ENCODE data around the gene ZNF587B. TPM values are rescaled to one million over a fixed set of nuclear protein-coding genes. Genes with fewer than 3 reads are reported as not detected.
"Not testable (repeated sequence)": the region's sequence is repeated elsewhere in the genome, so short reads cannot be mapped to it uniquely, and the experiment has no call there.

Gene ZNF587B
- total RNA-seq, 2 donors from 2014 or later, result 16.8 to 20.6 TPM

DNA sequence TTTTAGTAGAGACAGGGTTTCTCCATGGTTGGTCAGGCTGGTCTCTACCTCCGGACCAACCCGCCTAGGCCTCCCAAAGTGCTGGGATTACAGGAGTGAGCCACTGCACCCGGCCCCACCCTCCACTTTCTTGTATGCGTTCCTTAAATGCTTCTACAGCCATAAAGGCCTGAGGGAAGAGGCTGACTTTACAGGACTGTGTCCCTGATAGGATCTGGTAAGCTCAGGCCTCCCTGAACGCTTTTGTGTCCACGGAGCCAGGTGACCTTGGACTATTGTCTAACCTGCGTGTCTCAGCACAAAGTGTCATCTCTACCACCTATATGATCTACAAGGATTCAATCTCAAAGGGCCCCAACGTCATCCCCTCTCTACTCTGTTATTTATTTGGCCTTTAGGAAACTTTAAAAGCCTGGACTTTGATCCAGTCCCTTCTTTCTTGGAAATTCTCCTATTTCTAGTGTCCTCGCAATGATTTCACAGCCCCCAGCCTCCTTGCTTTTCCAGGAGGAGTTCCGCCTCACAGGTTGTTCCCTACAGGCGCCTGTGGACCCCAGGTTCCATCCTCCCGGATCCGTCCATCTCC, 16.1 kb upstream of the ZNF587B start:
- ATAC-seq (replicated peaks), result no peak
- peaks cover 25% of the 10 kb centered on the region for H3K4me1 Mint-ChIP-seq
- no peaks in the 10 kb centered on the region for H3K27me3 Mint-ChIP-seq
- peak overlapping the region; percentile 96 for H3K4me3 Mint-ChIP-seq
- peak overlapping the region; percentile 93 for H3K27ac Mint-ChIP-seq
- peaks cover 33% of the 10 kb centered on the region for H3K36me3 Mint-ChIP-seq (ENCODE audit: low read depth)
- H3K9me3 Mint-ChIP-seq, result no peaks in the 10 kb centered on the region

DNA sequence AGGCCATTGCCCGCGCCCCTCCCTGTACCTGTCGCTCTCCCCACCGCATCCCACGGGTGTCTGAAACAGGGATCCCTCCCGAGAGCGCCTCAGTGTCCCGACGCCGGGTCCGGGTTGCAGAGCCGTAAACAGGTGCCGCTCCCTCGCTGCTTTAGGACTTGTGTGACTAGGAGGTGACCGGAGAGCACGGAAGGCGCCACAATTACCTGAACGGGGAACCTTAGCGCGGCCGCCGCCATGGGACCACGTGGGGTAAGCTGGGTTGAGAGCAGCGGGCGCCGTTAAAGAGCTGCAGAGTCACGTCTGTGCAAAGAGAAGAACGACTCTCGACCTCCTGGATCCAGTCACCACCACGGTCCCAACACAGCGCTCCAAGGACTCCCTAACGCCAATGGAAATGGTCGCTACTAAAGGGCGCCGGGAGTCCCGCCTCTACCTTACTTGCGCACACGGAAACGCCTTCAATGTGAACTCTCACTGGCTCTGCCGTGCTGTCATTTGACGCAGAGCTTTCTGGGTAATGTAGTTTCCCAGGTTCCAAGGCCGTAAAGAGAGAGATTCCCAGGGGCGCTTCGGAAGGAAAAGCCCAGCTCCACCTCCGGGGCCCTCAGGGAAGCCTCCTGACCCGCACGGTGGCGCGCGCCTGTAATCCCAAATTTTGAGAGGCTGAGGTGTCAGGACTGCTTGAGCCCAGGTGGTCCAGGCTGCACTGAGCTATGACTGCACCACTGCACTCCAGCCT, 15.4 kb upstream of the ZNF587B start, which contains the start of gene ZNF552:
Gene ZNF552 (minus strand): TSS at position 409 of the 742 bp plus-strand sequence. CDS start 170 bp downstream, at position 239.
- H3K36me3 Mint-ChIP-seq (ENCODE audit: low read depth), result peaks cover 31% of the 10 kb centered on the region
- H3K4me3 Mint-ChIP-seq, result peak within 1 kb of the TSS; percentile 96
- peak; percentile 80 for ATAC-seq (replicated peaks)
- no peaks in the 10 kb centered on the region for H3K27me3 Mint-ChIP-seq
- peak within 1 kb of the TSS; percentile 93 for H3K27ac Mint-ChIP-seq
- H3K9me3 Mint-ChIP-seq, result no peaks in the 10 kb centered on the region
- H3K4me1 Mint-ChIP-seq, result peaks cover 25% of the 10 kb centered on the region

DNA sequence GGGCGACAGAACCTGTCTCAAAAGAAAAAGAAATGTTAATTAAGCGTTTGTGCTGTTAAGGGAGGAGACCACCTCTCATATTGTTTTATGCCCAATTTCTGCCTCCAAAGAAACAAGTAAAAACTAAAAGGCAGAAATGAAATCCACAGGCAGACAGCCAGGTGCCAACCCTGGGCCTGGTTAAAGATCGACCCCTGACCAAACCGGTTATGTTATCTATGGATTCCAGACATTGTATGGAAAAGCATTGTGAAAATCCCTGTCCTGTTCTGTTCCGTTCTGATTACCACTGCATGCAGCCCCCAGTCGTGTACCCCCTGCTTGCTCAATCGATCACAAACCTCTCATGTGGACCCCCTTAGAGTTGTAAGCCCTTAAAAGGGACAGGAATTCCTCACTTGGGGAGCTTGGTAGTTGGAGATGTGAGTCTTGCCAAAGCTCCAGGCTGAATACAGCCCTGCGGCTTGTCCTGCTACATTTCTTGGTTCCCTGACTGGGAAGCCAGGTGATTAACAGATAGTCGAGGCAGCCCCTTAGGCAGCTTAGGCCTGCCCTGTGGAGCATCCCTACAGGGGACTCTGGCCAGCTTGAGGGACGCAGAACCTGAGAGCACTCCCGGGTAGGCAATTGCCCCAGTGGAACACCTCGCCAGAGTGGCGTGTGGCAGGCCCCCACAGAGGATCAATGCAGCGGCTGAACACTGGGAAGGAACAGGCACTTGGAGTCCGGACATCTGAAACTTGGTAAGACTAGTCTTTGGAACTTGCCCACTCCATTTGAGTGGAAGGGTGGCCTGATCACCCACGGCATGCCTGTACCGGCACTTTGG, 14.6 kb upstream of the ZNF587B start:
- Mint-ChIP-seq H3K27me3 (no peaks in the 10 kb centered on the region), H3K4me3 (peak overlapping the region; percentile 96), H3K9me3 (no peaks in the 10 kb centered on the region), H3K36me3 (ENCODE audit: low read depth) (peaks cover 31% of the 10 kb centered on the region), H3K27ac (peak overlapping the region; percentile 93), H3K4me1 (peaks cover 27% of the 10 kb centered on the region)
- ATAC-seq (replicated peaks), result no peak

DNA sequence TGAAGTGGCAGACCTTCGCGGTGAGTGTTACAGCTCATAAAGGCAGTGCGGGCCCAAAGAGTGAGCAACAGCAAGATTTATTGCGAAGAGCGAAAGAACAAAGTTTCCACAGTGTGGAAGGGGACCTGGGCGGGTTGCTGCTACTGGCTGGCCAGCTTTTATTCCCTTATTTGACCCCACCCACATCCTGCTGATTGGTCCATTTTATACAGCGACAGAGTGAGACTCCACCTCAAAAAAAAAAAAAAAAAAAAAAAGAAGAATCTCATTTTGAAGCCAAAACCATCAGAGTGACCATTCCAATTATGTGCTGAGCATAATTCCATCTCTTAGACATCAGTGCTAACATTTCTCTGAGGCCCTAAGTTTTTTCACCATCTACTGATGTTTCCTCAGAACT, 13.4 kb upstream of the ZNF587B start:
- Mint-ChIP-seq H3K4me1 (peaks cover 33% of the 10 kb centered on the region), H3K9me3 (no peaks in the 10 kb centered on the region), H3K27ac (no peak overlapping the region), H3K36me3 (ENCODE audit: low read depth) (peaks cover 37% of the 10 kb centered on the region), H3K4me3 (no peak overlapping the region), H3K27me3 (no peaks in the 10 kb centered on the region)
- no peak for ATAC-seq (replicated peaks)

DNA sequence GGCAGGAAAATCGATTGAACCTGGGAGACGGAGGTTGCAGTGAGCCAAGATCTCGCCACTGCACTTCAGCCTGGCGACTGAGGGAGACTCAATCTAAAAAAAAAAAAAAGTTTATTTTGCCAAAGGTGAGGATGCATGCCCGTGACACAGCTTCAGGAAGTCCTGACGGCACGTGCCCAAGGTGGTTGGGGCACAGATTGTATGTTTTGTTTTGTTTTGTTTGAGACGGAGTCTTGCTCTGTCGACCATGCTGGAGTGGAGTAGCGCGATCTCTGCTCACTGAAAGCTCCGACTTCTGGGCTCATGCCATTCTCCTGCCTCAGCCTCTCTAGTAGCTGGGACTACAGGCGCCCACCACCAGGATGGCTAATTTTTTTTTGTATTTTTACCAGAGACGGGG, 12.1 kb upstream of the ZNF587B start:
- H3K9me3 Mint-ChIP-seq, result no peaks in the 10 kb centered on the region
- ATAC-seq (replicated peaks), result no peak
- H3K27me3 Mint-ChIP-seq, result no peaks in the 10 kb centered on the region
- H3K36me3 Mint-ChIP-seq (ENCODE audit: low read depth), result peaks cover 37% of the 10 kb centered on the region
- H3K4me1 Mint-ChIP-seq, result peaks cover 31% of the 10 kb centered on the region
- H3K27ac Mint-ChIP-seq, result peak overlapping the region; percentile 77
- peak overlapping the region; percentile 99 for H3K4me3 Mint-ChIP-seq

DNA sequence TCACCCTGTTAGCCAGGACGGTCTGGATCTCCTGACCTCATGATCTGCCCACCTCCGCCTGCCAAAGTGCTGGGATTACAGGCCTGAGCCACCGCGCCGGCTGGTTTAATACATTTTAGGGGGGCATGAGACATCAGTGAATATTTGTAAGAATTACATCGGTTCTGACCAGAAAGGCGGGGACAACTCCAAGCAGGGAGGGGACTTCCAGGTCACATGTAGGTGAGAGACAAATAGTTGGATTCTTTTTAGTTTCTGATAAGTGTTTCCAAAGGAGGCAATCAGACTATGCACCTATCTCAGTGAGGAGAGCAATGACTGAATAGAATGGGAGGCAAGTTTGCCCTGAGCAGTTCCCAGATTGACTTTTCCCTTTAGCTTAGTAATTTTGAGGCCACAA, 11.7 kb upstream of the ZNF587B start:
- peak overlapping the region; percentile 77 for H3K27ac Mint-ChIP-seq
- H3K9me3 Mint-ChIP-seq, result no peaks in the 10 kb centered on the region
- H3K36me3 Mint-ChIP-seq (ENCODE audit: low read depth), result peaks cover 39% of the 10 kb centered on the region

DNA sequence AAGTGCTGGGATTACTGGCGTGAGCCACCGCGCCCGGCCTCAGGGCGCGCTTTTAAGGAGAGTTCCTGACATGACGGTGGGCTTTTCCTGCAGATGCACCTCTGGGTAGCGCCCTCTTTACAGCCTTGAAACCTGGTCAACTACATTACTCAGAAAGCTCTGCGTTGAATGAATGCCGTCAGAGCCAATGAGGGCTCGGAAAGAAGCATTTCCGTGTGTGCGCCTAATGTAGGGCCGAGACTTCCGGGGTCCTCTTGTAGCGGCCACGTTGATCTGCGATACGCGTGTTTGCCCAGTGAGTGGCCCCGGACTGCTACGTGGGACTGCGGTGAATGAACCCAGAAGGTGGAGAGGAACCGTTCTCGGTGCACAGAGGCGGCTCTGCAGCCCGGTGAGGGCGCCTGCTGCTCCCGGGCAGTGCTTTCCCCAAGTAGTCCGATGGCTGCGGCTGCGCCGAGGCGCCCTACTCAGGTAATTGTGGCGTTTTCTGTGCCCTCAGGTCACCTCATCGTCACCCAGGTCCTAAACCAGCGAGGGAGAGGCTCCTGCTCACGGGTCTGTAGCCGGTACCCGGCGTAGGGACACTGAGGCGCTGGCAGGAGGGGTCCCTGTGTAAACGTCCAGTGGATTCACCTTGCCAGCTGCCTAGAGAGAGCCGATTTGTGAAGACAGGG, 10.5 kb upstream of the ZNF587B start:
- ATAC-seq (replicated peaks), result peak; percentile 93
- Mint-ChIP-seq H3K27me3 (no peaks in the 10 kb centered on the region), H3K27ac (peak overlapping the region; percentile 98), H3K9me3 (no peaks in the 10 kb centered on the region), H3K4me1 (peaks cover 29% of the 10 kb centered on the region), H3K36me3 (ENCODE audit: low read depth) (peaks cover 51% of the 10 kb centered on the region), H3K4me3 (peak overlapping the region; percentile 99)

More for the DNA sequence above, 11.7 kb upstream of the ZNF587B start:
- no peaks in the 10 kb centered on the region for H3K27me3 Mint-ChIP-seq
- peak overlapping the region; percentile 99 for H3K4me3 Mint-ChIP-seq
- H3K4me1 Mint-ChIP-seq, result peaks cover 28% of the 10 kb centered on the region
- ATAC-seq (replicated peaks), result no peak

DNA sequence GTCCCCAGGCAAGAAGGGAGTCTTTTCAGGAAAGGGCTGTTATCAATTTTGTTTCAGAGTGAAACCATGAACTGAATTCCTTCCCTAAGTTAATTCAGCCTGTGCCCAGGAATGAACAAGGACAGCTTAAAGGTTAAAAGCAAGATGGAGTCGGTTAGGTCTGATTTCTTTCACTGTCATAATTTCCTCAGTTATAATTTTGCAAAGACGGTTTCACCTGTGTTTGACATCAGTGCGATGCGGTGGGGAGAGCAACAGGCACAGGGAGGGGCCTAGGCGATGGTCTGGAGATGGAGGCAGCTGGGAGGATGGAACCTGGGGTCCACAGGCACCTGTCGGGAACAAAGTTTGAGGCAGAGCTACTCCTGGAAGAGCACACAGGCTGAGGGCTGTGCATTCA, 9.5 kb upstream of the ZNF587B start:
- peaks cover 25% of the 10 kb centered on the region for H3K4me1 Mint-ChIP-seq
- H3K36me3 Mint-ChIP-seq (ENCODE audit: low read depth), result peaks cover 54% of the 10 kb centered on the region

DNA sequence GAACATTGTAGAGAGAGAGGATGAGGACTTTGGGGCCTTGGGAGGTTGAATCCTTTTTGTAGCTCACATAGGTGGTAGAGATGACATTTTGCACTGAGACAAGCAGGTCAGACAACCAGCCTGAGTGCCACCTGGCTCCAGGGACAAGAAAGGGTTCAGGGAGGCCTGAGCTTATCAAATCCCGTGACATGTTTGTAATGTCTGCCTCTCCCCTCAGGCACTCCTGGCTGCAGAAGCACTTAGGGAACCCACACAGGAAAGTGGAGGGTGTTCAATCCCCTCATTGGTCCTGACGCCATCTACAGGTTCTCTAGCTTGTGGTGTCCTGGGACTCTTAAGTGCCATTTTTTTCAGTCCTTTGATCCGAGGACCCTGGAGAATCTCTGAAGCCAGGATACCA, 9.0 kb upstream of the ZNF587B start:
- H3K36me3 Mint-ChIP-seq (ENCODE audit: low read depth), result peaks cover 58% of the 10 kb centered on the region
- H3K27ac Mint-ChIP-seq, result peak overlapping the region; percentile 98
- peak overlapping the region; percentile 99 for H3K4me3 Mint-ChIP-seq
- H3K9me3 Mint-ChIP-seq; H3K27me3 Mint-ChIP-seq; ATAC-seq (replicated peaks): not testable (repeated sequence)
- H3K4me1 Mint-ChIP-seq, result peaks cover 25% of the 10 kb centered on the region

More for the DNA sequence above, 9.5 kb upstream of the ZNF587B start:
- no peak for ATAC-seq (replicated peaks)
- peak overlapping the region; percentile 98 for H3K27ac Mint-ChIP-seq
- H3K4me3 Mint-ChIP-seq, result peak overlapping the region; percentile 99
- no peaks in the 10 kb centered on the region for H3K27me3 Mint-ChIP-seq
- no peaks in the 10 kb centered on the region for H3K9me3 Mint-ChIP-seq

DNA sequence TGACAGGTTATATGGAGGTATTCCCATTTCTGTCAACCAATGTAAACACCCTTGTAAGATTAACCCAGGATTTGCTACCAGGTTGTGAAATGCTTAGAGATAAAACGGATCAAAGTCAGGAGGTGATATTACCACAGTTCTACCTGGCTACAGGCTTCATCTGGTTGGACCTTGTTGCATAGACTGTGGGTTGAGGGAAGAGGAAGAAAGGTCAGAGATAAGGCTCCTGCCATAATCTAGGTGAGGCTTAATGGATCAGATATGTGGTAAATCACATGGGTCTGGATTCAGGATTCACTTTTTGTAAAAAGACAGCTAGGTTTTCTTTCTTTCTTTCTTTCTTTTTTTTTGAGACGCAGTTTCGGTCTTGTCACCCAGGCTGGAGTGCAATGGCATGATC, 8.6 kb upstream of the ZNF587B start:
- Mint-ChIP-seq H3K4me1 (peaks cover 25% of the 10 kb centered on the region), H3K36me3 (ENCODE audit: low read depth) (peaks cover 62% of the 10 kb centered on the region), H3K4me3 (peak overlapping the region; percentile 99)
- H3K27ac Mint-ChIP-seq; H3K9me3 Mint-ChIP-seq; ATAC-seq (replicated peaks); H3K27me3 Mint-ChIP-seq: not testable (repeated sequence)

DNA sequence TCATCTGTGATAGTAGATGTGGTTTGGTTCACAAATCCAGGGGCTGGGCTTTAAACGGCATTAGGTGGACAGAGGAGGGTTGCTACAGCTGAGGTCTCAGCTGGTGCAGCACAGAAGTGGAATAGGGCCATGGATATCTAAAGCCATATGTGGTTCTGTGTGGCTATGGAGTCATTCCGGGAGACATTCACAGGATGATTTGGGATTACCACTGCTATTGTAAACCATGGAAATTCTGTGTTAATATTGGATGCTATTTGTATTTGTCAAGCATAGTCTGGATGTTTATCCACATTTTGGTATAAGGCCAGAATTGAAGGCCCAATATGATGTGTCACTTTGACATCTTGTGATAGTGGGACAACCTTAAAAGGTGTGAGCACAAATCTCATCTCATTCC, 6.9 kb upstream of the ZNF587B start:
- Mint-ChIP-seq H3K36me3 (ENCODE audit: low read depth) (peaks cover 72% of the 10 kb centered on the region), H3K4me3 (peak overlapping the region; percentile 7), H3K27ac (peak overlapping the region; percentile 4), H3K4me1 (peaks cover 25% of the 10 kb centered on the region)
- not testable (repeated sequence) for H3K27me3 Mint-ChIP-seq; ATAC-seq (replicated peaks); H3K9me3 Mint-ChIP-seq

DNA sequence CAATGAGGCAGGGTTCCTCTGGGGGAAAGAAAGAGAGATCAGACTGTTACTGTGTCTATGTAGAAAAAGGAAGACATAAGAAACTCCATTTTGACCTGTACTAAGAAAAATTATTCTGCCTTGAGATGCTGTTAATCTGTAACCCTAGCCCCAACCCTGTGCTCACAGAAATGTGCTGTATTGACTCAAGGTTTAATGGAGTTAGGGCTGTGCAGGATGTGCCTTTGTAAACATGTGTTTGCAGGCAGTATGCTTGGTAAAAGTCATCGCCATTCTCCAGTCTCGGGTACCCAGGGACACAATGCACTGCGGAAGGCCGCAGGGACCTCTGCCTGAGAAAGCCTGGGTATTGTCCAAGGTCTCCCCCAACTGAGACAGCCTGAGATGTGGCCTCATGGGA, 6.5 kb upstream of the ZNF587B start:
- H3K4me3 Mint-ChIP-seq; ATAC-seq (replicated peaks): not testable (repeated sequence)

DNA sequence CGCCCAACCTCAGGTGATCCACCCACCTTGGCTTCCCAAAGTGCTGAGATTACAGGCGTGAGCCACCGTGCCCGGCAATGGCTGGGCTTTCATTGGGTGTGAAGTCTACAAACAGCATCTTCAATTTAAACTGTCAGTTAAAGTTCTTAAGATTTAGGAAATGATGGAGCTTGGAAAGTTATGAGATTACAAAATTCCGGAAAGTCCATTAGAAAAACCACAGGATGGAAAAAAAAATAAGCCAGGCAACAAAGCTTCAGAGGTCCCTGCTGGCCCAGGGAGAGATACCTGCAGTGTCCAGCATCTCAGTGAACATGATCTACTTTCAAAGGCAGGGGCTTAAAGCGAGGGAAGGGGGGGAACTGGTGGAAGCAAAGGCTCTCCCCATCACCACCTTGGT, 4.6 kb upstream of the ZNF587B start:
- Mint-ChIP-seq H3K27ac (no peak overlapping the region), H3K9me3 (no peaks in the 10 kb centered on the region), H3K4me1 (peaks cover 18% of the 10 kb centered on the region), H3K27me3 (no peaks in the 10 kb centered on the region), H3K36me3 (ENCODE audit: low read depth) (peaks cover 81% of the 10 kb centered on the region), H3K4me3 (no peak overlapping the region)
- no peak for ATAC-seq (replicated peaks)

More for the DNA sequence above, 6.5 kb upstream of the ZNF587B start:
- H3K27me3 Mint-ChIP-seq, H3K9me3 Mint-ChIP-seq, H3K27ac Mint-ChIP-seq: not testable (repeated sequence)
- Mint-ChIP-seq H3K4me1 (peaks cover 22% of the 10 kb centered on the region), H3K36me3 (ENCODE audit: low read depth) (peaks cover 75% of the 10 kb centered on the region)

DNA sequence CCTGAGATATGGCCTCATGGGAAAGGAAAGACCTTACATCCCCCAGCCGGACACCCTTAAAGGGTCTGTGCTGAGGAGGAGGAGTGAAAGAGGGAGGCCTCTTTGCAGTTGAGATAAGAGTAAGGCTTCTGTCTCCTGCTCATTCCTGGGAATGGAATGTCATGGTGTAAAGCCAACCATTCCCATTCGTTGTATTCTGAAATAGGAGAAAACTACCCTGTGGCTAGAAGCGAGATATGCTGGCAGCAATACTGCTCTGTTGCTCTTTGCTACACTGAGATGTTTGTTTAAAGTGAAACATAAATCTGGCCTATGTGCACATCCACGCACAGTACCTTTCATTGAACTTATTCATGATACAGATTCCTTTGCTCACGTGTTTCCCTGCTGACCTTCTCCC, 783 bp upstream of the ZNF587B start:
- H3K27ac Mint-ChIP-seq, result peak overlapping the region; percentile 34

More for the DNA sequence above, 783 bp upstream of the ZNF587B start:
- Mint-ChIP-seq H3K4me1 (peaks cover 3% of the 10 kb centered on the region), H3K4me3 (no peak overlapping the region), H3K27me3 (no peaks in the 10 kb centered on the region), H3K9me3 (no peaks in the 10 kb centered on the region), H3K36me3 (ENCODE audit: low read depth) (peaks cover 65% of the 10 kb centered on the region)
- no peak for ATAC-seq (replicated peaks)
